SK-N-SH (cell line): Measurements from ENCODE around the gene AREG. TPM values are rescaled to one million over a fixed set of nuclear protein-coding genes. Genes with fewer than 3 reads are reported as not detected.

ENCODE experiments used
- CTCF ChIA-PET: fragments of 300-600, 350-600 bp; formaldehyde crosslinking; extraction: SDS; loops from one replicate; lab custom pipeline; 2021; lab: Yijun Ruan, JAX
- POLR2A ChIA-PET: fragments of 350-600 bp; sonication (Branson Sonifier 250); formaldehyde crosslinking; extraction: SDS; loops from one replicate; lab custom pipeline; 2020; ENCODE audit warnings: antibody characterized with exemption, inconsistent platforms; lab: Yijun Ruan, JAX
- DNase-seq: peaks from one replicate; pipeline ENCODE4 v3.0.0; 2012
- H2AFZ ChIP-seq: fragments of 200-600 bp; sonication (generic); 2 replicates; pipeline ENCODE4 v1.8.1; 2016; ENCODE audit warnings: antibody characterized with exemption, mild to moderate bottlenecking, low read depth
- H3F3A ChIP-seq: fragments of 200-600 bp; sonication (generic); replicated peaks from 2 replicates; pipeline ENCODE3; 2016; ENCODE audit warnings: antibody characterized with exemption, mild to moderate bottlenecking; ENCODE audit not compliant: insufficient read depth
- H3K27ac ChIP-seq, 2 experiments: fragments of 200-500 bp in 1 of 2; fragments of 200-600 bp in 1 of 2; sonication (Bioruptor generic) in 1 of 2; sonication (generic), shearing (Covaris generic) in 1 of 2; 2 replicates each; pipeline versions ENCODE4 v1.5.1 to v1.6.1; 2014 to 2016; ENCODE audit warnings: low read depth in 2 of 2, inconsistent platforms in 1 of 2, low read length in 1 of 2, mild to moderate bottlenecking in 1 of 2, mixed read lengths in 1 of 2
- H3K27me3 ChIP-seq: fragments of 200-600 bp; sonication (generic), shearing (Covaris generic); 2 replicates; pipeline ENCODE4 v1.6.1; 2016; ENCODE audit warnings: mixed run types; ENCODE audit not compliant: insufficient read depth
- H3K36me3 ChIP-seq, 2 experiments: fragments of 200-500 bp in 1 of 2; fragments of 200-600 bp in 1 of 2; sonication (Bioruptor generic) in 1 of 2; sonication (generic) in 1 of 2; replicated peaks in 1 of 2; 2 replicates each; pipeline versions ENCODE3 to v1.5.1; 2014 to 2016; ENCODE audit warnings: low read length in 1 of 2, mild to moderate bottlenecking in 1 of 2; ENCODE audit not compliant: insufficient read depth in 2 of 2, control insufficient read depth in 1 of 2
- H3K4me1 ChIP-seq, 2 experiments: fragments of 200-500 bp in 1 of 2; fragments of 200-600 bp in 1 of 2; sonication (Bioruptor generic) in 1 of 2; sonication (generic), shearing (Covaris generic) in 1 of 2; 2 replicates each; pipeline versions ENCODE4 v1.5.1 to v1.6.1; 2014 to 2016; ENCODE audit warnings: low read depth in 1 of 2, low read length in 1 of 2, mixed run types in 1 of 2; ENCODE audit not compliant: insufficient read depth in 2 of 2, control insufficient read depth in 1 of 2
- H3K4me2 ChIP-seq: fragments of 200-600 bp; sonication (generic), shearing (Covaris generic); 2 replicates; pipeline ENCODE4 v1.6.1; 2017; ENCODE audit warnings: mixed run types
- H3K4me3 ChIP-seq, 2 experiments: fragments of 200-500 bp in 1 of 2; fragments of 200-600 bp in 1 of 2; sonication (Bioruptor generic) in 1 of 2; sonication (generic), shearing (Covaris generic) in 1 of 2; 2 replicates each; pipeline versions ENCODE4 v1.5.1 to v1.8.1; 2014 to 2016; ENCODE audit warnings: low read depth in 2 of 2, inconsistent platforms in 1 of 2, low read length in 1 of 2, mild to moderate bottlenecking in 1 of 2, mixed read lengths in 1 of 2, moderate library complexity in 1 of 2
- H3K79me2 ChIP-seq: fragments of 200-600 bp; sonication (generic); 2 replicates; pipeline ENCODE4 v1.8.1; 2017; ENCODE audit warnings: mild to moderate bottlenecking; ENCODE audit not compliant: insufficient read depth
- H3K9ac ChIP-seq: fragments of 200-600 bp; sonication (generic); 2 replicates; pipeline ENCODE4 v1.6.1; 2017; ENCODE audit warnings: mixed run types
- H3K9me2 ChIP-seq: fragments of 200-600 bp; sonication (generic); 2 replicates; pipeline ENCODE4 v1.6.1; 2017; ENCODE audit warnings: mixed run types
- H3K9me3 ChIP-seq: fragments of 200-600 bp; sonication (generic); 2 replicates; pipeline ENCODE4 v1.6.1; 2017; ENCODE audit warnings: mixed run types, mild to moderate bottlenecking, moderate library complexity
- H4K20me1 ChIP-seq: fragments of 200-600 bp; sonication (generic); 2 replicates; pipeline ENCODE4 v1.6.1; 2017; ENCODE audit warnings: mild to moderate bottlenecking, mixed run types; ENCODE audit not compliant: insufficient read depth
- CHD2 ChIP-seq: fragments of 150-350 bp; IDR thresholded peaks from 2 replicates; pipeline ENCODE4 v1.6.1; 2018; ENCODE audit warnings: low read length; ENCODE audit not compliant: partially characterized antibody
- FOXJ3 ChIP-seq: sonication (generic); formaldehyde crosslinking; IDR thresholded peaks from 2 replicates; pipeline ENCODE4 v1.5.1; 2020; ENCODE audit warnings: mild to moderate bottlenecking, missing genetic modification reagents
- GABPA ChIP-seq: IDR thresholded peaks from 2 replicates; pipeline ENCODE4 v1.4.0; 2012; ENCODE audit warnings: low read depth, mild to moderate bottlenecking
- MAX ChIP-seq: IDR thresholded peaks from 2 replicates; pipeline ENCODE4 v1.4.0; 2012; ENCODE audit warnings: low read depth
- MEF2A ChIP-seq: IDR thresholded peaks from 2 replicates; pipeline ENCODE4 v1.4.0; 2012; ENCODE audit warnings: low read depth, borderline replicate concordance
- MXI1 ChIP-seq: IDR thresholded peaks from 2 replicates; pipeline ENCODE4 v1.6.1; 2012; ENCODE audit warnings: mild to moderate bottlenecking, low read depth, low read length, improper control_type of control experiment
- NFIC ChIP-seq: IDR thresholded peaks from 2 replicates; pipeline ENCODE4 v1.4.0; 2012; ENCODE audit warnings: borderline replicate concordance
- POLR2AphosphoS5 ChIP-seq: IDR thresholded peaks from 2 replicates; pipeline ENCODE4 v1.6.1; 2012; ENCODE audit warnings: low read depth, low read length
- RCOR1 ChIP-seq: fragments of 150-350 bp; IDR thresholded peaks from 2 replicates; pipeline ENCODE4 v1.6.1; 2017; ENCODE audit warnings: antibody characterized with exemption, low read length
- REST ChIP-seq: IDR thresholded peaks from 2 replicates; pipeline ENCODE4 v1.6.1; 2012; ENCODE audit warnings: mild to moderate bottlenecking, low read depth, low read length, moderate library complexity
- RFX5 ChIP-seq: IDR thresholded peaks from 2 replicates; pipeline ENCODE4 v1.6.1; 2012; ENCODE audit warnings: mild to moderate bottlenecking, improper control_type of control experiment, low read length
- RXRA ChIP-seq: IDR thresholded peaks from 2 replicates; pipeline ENCODE4 v1.4.0; 2012; ENCODE audit warnings: low read depth, mild to moderate bottlenecking, borderline replicate concordance
- SMC3 ChIP-seq: IDR thresholded peaks from 2 replicates; pipeline ENCODE4 v1.6.1; 2012; ENCODE audit warnings: low read depth, low read length, improper control_type of control experiment
- TAF1 ChIP-seq: IDR thresholded peaks from 2 replicates; pipeline ENCODE4 v1.6.1; 2012; ENCODE audit warnings: low read depth, mild to moderate bottlenecking, low read length, moderate library complexity, borderline replicate concordance
- WGBS: methylation state at CpG from one replicate; pipeline ENCODE4 v1.1.6; 2017; ENCODE audit warnings: low lambda C conversion rate; 5-methylcytosine and 5-hydroxymethylcytosine counted together
- polyA plus RNA-seq, 3 experiments: library from polyadenylated mRNA; depleted of rRNA; stranded (reverse); fragments of >200 nt; gene quantifications; 2 replicates each; pipeline ENCODE4 v1.2.3, GENCODE V29; 2012
- TF ChIP-seq, protein P1 (sequence below): fragments of 200-600 bp; sonication (generic); IDR thresholded peaks from 2 replicates; pipeline ENCODE4 v1.6.1; 2017; ENCODE audit warnings: antibody characterized with exemption, mild to moderate bottlenecking, moderate library complexity

The AREG gene
- polyA plus RNA-seq, 1 of the 3 experiments (the other 2 are of a cell fraction), result not detected

DNA sequence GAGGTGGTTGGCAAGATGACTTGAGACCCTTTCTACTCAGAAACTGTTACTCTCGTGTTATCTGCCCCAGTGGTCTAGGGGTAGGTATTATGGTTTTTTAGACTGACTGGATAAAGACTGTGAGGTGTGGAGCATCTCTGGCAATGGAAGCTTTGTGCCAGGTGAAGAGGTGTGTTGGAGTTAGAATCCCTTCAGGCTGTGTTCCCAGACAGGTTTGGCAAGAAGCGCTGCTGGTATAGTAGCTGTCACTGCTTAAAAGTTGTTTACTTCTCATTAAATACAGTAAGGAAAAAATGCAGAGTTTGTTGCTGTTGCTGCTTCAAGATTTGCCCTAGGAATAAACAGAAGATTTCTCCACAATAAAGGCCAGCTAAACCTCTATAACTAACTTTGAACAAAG is 35.3 kb downstream of the AREG start:
- Histone ChIP-seq H3K27ac (no peak overlapping the region), H3F3A (no peaks in the 10 kb centered on the region), H3K9me2 (no peaks in the 10 kb centered on the region), H3K4me3 (no peak overlapping the region), H3K27me3 (no peaks in the 10 kb centered on the region; the same call in 1 of the 2 replicates), H3K4me2 (no peak overlapping the region), H3K9me3 (no peaks in the 10 kb centered on the region), H3K9ac (no peak overlapping the region), H4K20me1 (no peaks in the 10 kb centered on the region), H2AFZ (no peak overlapping the region), H3K4me1 (no peaks in the 10 kb centered on the region), H3K36me3 (no peaks in the 10 kb centered on the region), H3K79me2 (no peaks in the 10 kb centered on the region)
- TF ChIP-seq MAX (no peak), FOXJ3 (CRISPR knock-in tag) (no peak), RFX5 (no peak), POLR2AphosphoS5 (no peak), RXRA (no peak), NFIC (no peak), REST (no peak), GABPA (no peak), MEF2A (no peak), MXI1 (no peak), CHD2 (no peak), TAF1 (no peak), SMC3 (no peak), RCOR1 (no peak)
- TF ChIP-seq, protein P1, sequence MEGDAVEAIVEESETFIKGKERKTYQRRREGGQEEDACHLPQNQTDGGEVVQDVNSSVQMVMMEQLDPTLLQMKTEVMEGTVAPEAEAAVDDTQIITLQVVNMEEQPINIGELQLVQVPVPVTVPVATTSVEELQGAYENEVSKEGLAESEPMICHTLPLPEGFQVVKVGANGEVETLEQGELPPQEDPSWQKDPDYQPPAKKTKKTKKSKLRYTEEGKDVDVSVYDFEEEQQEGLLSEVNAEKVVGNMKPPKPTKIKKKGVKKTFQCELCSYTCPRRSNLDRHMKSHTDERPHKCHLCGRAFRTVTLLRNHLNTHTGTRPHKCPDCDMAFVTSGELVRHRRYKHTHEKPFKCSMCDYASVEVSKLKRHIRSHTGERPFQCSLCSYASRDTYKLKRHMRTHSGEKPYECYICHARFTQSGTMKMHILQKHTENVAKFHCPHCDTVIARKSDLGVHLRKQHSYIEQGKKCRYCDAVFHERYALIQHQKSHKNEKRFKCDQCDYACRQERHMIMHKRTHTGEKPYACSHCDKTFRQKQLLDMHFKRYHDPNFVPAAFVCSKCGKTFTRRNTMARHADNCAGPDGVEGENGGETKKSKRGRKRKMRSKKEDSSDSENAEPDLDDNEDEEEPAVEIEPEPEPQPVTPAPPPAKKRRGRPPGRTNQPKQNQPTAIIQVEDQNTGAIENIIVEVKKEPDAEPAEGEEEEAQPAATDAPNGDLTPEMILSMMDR, result no peak
- WGBS, result 8% methylated on average over 2 of the region's 2 CpGs
- no peak for DNase-seq
- ChIA-PET POLR2A (no interaction called here), CTCF (no interaction called here)
